Upper lobe of right lung (tissue), 1 donor: ENCODE results near the gene DLG5. TPM values are rescaled to one million over a fixed set of nuclear protein-coding genes. Genes with fewer than 3 reads are reported as not detected.
A peak's percentile ranks its signal among the peaks of the same experiment; 100 is the strongest.

Experiments
- ATAC-seq: fragments of 200-7000 bp; cut with Tn5 transposase; one replicate; pipeline ENCODE4 v1.9.1; 2020; ENCODE audit warnings: mild to moderate bottlenecking, moderate library complexity
- DNase-seq: peaks from one replicate; pipeline ENCODE4 v3.0.0-alpha.2; 2020
- H3K27ac ChIP-seq: fragments of 200-600 bp; one replicate; pipeline ENCODE4 v1.8.0; 2022
- H3K27me3 ChIP-seq: fragments of 200-600 bp; one replicate; pipeline ENCODE4 v1.8.0; 2022; ENCODE audit warnings: mild to moderate bottlenecking
- H3K36me3 ChIP-seq: fragments of 200-600 bp; one replicate; pipeline ENCODE4 v1.8.0; 2022
- H3K4me1 ChIP-seq: fragments of 200-600 bp; one replicate; pipeline ENCODE4 v1.8.0; 2022
- H3K4me3 ChIP-seq: fragments of 200-600 bp; one replicate; pipeline ENCODE4 v1.8.0; 2022; ENCODE audit warnings: mild to moderate bottlenecking
- H3K9me3 ChIP-seq: fragments of 200-600 bp; one replicate; pipeline ENCODE4 v1.8.0; 2022
- intact Hi-C: fragments of 100-400 bp; cut with DNase I; formaldehyde crosslinking; loops from one replicate; pipeline ENCODE4 v1.11.0; 2022
- total RNA-seq: library from RNA; stranded (reverse); fragmentation: NEBNext Ultra II Directional; extraction: Animal tissue kit (Norgen Biotek cat#: 25700); gene quantifications from one replicate; pipeline ENCODE4 v1.2.1, GENCODE V29; 2021
- TF ChIP-seq, protein P1 (sequence below): fragments of 200-600 bp; IDR thresholded peaks from one replicate; pipeline ENCODE4 v1.8.0; 2022; ENCODE audit warnings: antibody characterized with exemption
- donor health status: DM: no; HTN: yes; CAD: no; lungs with severe emphysema.

DLG5 gene
- total RNA-seq, 1 donor from 2014 or later, result 19.3 TPM

GRCh38 chr10:77887631-77888355, 38.8 kb downstream of the DLG5 start:
- Histone ChIP-seq H3K36me3 (no peaks in the 10 kb centered on the region), H3K27me3 (no peaks in the 10 kb centered on the region), H3K27ac (peak overlapping the region; percentile 42), H3K9me3 (no peaks in the 10 kb centered on the region), H3K4me3 (peak overlapping the region; percentile 19), H3K4me1 (peaks cover 25% of the 10 kb centered on the region)
- intact Hi-C loops, result no loop called here
- TF ChIP-seq, protein P1, sequence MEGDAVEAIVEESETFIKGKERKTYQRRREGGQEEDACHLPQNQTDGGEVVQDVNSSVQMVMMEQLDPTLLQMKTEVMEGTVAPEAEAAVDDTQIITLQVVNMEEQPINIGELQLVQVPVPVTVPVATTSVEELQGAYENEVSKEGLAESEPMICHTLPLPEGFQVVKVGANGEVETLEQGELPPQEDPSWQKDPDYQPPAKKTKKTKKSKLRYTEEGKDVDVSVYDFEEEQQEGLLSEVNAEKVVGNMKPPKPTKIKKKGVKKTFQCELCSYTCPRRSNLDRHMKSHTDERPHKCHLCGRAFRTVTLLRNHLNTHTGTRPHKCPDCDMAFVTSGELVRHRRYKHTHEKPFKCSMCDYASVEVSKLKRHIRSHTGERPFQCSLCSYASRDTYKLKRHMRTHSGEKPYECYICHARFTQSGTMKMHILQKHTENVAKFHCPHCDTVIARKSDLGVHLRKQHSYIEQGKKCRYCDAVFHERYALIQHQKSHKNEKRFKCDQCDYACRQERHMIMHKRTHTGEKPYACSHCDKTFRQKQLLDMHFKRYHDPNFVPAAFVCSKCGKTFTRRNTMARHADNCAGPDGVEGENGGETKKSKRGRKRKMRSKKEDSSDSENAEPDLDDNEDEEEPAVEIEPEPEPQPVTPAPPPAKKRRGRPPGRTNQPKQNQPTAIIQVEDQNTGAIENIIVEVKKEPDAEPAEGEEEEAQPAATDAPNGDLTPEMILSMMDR, result no peak
- ATAC-seq (no peak), DNase-seq (no peak)

- DNase-seq (no peak), ATAC-seq (no peak)
- Histone ChIP-seq H3K36me3 (no peaks in the 10 kb centered on the region), H3K4me1 (peaks cover 25% of the 10 kb centered on the region), H3K27me3 (no peaks in the 10 kb centered on the region), H3K27ac (no peak overlapping the region), H3K4me3 (no peak overlapping the region), H3K9me3 (no peaks in the 10 kb centered on the region)
- intact Hi-C loops, result no loop called here
- TF ChIP-seq, protein P1, result no peak
Observed at GRCh38 chr10:77886795-77887355, 39.7 kb downstream of the DLG5 start.

DNA sequence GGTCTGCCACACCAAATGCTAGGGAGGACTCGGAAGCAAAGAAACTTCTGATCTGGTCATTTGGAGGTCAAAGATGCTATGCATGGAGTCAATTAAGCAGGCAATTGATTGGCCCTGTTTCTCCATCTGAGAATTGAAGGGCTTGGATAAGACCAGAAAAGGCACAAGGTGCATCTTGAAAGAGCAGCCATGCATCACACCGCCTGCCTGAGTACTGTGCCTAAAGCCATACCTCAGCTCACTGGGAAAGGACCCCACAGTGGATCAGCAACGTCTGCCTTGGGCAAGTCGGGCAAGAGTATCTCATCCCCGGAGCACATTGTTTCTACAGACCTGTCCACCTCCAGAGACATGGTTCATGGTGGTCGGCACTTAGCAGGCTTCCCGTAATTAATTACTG, 42.4 kb downstream of the DLG5 start:
- no peaks in the 10 kb centered on the region for H3K27me3 ChIP-seq
- no peak for ATAC-seq
- H3K4me1 ChIP-seq, result peaks cover 25% of the 10 kb centered on the region
- TF ChIP-seq, protein P1, result no peak
- intact Hi-C loops, result no loop called here
- no peak overlapping the region for H3K4me3 ChIP-seq
- no peak overlapping the region for H3K27ac ChIP-seq
- H3K36me3 ChIP-seq, result no peaks in the 10 kb centered on the region
- no peaks in the 10 kb centered on the region for H3K9me3 ChIP-seq
- DNase-seq, result no peak

- Histone ChIP-seq H3K27ac (no peak overlapping the region), H3K27me3 (no peaks in the 10 kb centered on the region), H3K4me3 (no peak overlapping the region), H3K4me1 (peaks cover 23% of the 10 kb centered on the region), H3K36me3 (no peaks in the 10 kb centered on the region), H3K9me3 (no peaks in the 10 kb centered on the region)
- TF ChIP-seq, protein P1, result no peak
- intact Hi-C loops, result no loop called here
- no peak for DNase-seq
- no peak for ATAC-seq
Observed at GRCh38 chr10:77881636-77882035, 44.9 kb downstream of the DLG5 start.

DNA sequence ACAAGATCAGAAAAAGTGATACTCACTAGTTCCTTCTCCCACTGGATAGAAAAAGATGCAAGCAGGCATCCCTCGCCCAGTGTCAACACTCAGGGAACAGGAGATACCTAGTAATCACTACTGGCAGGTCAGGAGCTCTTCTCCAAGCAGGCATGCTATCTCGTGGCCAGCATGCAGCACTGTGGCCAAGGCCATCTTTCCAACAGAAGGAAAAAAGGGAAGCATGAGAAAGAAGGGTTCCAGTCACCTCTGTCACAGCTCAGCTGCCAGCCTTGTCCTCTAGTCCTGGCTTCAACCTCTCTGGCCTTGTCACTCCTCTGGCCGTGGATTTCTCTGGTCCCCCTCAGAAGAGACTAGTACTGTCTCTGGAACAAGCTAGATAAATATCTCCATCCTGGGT, 45.3 kb downstream of the DLG5 start:
- DNase-seq (no peak), ATAC-seq (no peak)
- Histone ChIP-seq H3K4me1 (peaks cover 23% of the 10 kb centered on the region), H3K4me3 (no peak overlapping the region), H3K9me3 (no peaks in the 10 kb centered on the region), H3K36me3 (no peaks in the 10 kb centered on the region), H3K27ac (no peak overlapping the region), H3K27me3 (no peaks in the 10 kb centered on the region)
- intact Hi-C loops, result no loop called here
- TF ChIP-seq, protein P1, result no peak
